Measurements from ENCODE around the gene ZNF136. TPM values are rescaled to one million over a fixed set of nuclear protein-coding genes. Genes with fewer than 3 reads are reported as not detected.

ZNF136 gene
- total and polyA plus RNA-seq, 2 of the 13 experiments (the other 11 are each of a cell fraction or from before 2014, with no cell fraction given), result 2.5 to 10.2 TPM

DNA sequence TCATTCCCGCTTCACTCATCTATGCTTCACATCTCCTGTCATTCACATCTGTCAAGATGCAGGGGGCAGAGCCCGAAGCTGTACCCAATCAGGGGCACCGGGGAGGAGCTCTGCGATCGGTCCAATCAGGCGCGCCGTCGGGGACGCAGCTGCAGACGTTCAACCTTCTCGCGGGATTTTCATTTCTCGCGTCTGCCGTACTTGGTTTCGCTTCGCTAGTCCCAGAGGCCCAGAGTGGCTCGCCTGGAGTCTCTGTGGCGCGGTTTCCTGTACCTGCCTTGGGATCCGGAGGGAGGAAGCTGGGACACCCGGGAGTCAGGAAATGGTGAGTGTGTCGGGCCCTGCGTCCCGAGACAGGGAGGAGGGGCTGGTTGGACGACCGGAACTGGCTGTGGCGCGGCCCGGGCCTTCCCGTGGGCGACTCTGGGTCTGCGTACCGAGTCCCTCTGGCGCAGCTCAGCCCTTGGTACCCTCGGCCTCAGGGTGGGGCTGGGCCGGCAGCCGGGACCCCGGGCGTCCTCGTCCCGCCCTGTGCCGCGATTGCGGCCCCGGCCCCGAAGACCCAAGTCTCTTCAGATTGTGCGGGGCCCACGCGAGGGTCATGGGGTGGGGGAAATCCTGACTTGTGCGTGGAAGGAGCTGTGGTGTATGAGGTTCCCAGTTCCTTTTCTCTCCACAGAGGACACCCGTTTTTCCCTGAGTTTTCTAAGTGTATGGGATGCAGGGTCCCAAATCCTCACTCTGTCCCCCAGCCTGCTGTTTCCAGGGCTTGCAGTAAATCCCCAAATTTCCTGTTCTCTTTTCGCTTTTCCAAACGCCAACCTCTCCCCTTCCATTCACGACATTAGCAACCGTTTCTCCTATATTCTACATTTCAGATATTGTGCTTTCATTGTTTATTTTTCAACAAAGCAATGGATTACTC is at the start of gene ZNF136 (continued):
- TF ChIP-seq, protein P1, sequence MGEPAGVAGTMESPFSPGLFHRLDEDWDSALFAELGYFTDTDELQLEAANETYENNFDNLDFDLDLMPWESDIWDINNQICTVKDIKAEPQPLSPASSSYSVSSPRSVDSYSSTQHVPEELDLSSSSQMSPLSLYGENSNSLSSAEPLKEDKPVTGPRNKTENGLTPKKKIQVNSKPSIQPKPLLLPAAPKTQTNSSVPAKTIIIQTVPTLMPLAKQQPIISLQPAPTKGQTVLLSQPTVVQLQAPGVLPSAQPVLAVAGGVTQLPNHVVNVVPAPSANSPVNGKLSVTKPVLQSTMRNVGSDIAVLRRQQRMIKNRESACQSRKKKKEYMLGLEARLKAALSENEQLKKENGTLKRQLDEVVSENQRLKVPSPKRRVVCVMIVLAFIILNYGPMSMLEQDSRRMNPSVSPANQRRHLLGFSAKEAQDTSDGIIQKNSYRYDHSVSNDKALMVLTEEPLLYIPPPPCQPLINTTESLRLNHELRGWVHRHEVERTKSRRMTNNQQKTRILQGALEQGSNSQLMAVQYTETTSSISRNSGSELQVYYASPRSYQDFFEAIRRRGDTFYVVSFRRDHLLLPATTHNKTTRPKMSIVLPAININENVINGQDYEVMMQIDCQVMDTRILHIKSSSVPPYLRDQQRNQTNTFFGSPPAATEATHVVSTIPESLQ (CRISPR knock-in tag; conservative IDR thresholded peaks at IDR 0.05), result no peak
- no peak for TF ChIP-seq PTBP1 (IDR thresholded peaks at IDR 0.05; ENCODE audit: low read depth, low read length, poor library complexity, severe bottlenecking)
- TF ChIP-seq EEA1 (CRISPR knock-in tag; IDR thresholded peaks at IDR 0.05; ENCODE audit: borderline replicate concordance), result no peak
- TF ChIP-seq, protein P2, sequence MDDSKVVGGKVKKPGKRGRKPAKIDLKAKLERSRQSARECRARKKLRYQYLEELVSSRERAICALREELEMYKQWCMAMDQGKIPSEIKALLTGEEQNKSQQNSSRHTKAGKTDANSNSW (CRISPR knock-in tag; IDR thresholded peaks at IDR 0.05; ENCODE audit: borderline replicate concordance), result peak; percentile 76; the same call in 1 of the 2 replicates
- no peak for TF ChIP-seq REL (CRISPR knock-in tag; conservative IDR thresholded peaks at IDR 0.05)
- TF ChIP-seq PRPF4 (IDR thresholded peaks at IDR 0.05; ENCODE audit: low read depth, low read length, poor library complexity, severe bottlenecking), result no peak
- TF ChIP-seq, protein P3, sequence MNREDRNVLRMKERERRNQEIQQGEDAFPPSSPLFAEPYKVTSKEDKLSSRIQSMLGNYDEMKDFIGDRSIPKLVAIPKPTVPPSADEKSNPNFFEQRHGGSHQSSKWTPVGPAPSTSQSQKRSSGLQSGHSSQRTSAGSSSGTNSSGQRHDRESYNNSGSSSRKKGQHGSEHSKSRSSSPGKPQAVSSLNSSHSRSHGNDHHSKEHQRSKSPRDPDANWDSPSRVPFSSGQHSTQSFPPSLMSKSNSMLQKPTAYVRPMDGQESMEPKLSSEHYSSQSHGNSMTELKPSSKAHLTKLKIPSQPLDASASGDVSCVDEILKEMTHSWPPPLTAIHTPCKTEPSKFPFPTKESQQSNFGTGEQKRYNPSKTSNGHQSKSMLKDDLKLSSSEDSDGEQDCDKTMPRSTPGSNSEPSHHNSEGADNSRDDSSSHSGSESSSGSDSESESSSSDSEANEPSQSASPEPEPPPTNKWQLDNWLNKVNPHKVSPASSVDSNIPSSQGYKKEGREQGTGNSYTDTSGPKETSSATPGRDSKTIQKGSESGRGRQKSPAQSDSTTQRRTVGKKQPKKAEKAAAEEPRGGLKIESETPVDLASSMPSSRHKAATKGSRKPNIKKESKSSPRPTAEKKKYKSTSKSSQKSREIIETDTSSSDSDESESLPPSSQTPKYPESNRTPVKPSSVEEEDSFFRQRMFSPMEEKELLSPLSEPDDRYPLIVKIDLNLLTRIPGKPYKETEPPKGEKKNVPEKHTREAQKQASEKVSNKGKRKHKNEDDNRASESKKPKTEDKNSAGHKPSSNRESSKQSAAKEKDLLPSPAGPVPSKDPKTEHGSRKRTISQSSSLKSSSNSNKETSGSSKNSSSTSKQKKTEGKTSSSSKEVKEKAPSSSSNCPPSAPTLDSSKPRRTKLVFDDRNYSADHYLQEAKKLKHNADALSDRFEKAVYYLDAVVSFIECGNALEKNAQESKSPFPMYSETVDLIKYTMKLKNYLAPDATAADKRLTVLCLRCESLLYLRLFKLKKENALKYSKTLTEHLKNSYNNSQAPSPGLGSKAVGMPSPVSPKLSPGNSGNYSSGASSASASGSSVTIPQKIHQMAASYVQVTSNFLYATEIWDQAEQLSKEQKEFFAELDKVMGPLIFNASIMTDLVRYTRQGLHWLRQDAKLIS (CRISPR knock-in tag; IDR thresholded peaks at IDR 0.05), result no peak
- TF ChIP-seq NCOA5 (CRISPR knock-in tag; IDR thresholded peaks at IDR 0.05), result no peak
- peak; percentile 51; the same call in 1 of the 2 replicates for TF ChIP-seq PITX1 (CRISPR knock-in tag; IDR thresholded peaks at IDR 0.05)
- TF ChIP-seq, protein P4, sequence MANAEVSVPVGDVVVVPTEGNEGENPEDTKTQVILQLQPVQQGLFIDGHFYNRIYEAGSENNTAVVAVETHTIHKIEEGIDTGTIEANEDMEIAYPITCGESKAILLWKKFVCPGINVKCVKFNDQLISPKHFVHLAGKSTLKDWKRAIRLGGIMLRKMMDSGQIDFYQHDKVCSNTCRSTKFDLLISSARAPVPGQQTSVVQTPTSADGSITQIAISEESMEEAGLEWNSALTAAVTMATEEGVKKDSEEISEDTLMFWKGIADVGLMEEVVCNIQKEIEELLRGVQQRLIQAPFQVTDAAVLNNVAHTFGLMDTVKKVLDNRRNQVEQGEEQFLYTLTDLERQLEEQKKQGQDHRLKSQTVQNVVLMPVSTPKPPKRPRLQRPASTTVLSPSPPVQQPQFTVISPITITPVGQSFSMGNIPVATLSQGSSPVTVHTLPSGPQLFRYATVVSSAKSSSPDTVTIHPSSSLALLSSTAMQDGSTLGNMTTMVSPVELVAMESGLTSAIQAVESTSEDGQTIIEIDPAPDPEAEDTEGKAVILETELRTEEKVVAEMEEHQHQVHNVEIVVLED (CRISPR knock-in tag; IDR thresholded peaks at IDR 0.05; ENCODE audit: borderline replicate concordance), result peak; percentile 94
- 0 out of 2 replicates have a peak, but pooled peaks have one; percentile 24 for TF ChIP-seq MIXL1 (CRISPR knock-in tag; IDR thresholded peaks at IDR 0.05)
- no peak for TF ChIP-seq ZNF317 (CRISPR knock-in tag; IDR thresholded peaks at IDR 0.05)
- TF ChIP-seq, protein P5, sequence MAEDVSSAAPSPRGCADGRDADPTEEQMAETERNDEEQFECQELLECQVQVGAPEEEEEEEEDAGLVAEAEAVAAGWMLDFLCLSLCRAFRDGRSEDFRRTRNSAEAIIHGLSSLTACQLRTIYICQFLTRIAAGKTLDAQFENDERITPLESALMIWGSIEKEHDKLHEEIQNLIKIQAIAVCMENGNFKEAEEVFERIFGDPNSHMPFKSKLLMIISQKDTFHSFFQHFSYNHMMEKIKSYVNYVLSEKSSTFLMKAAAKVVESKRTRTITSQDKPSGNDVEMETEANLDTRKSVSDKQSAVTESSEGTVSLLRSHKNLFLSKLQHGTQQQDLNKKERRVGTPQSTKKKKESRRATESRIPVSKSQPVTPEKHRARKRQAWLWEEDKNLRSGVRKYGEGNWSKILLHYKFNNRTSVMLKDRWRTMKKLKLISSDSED (CRISPR knock-in tag; IDR thresholded peaks at IDR 0.05), result no peak
- TF ChIP-seq, protein P6, sequence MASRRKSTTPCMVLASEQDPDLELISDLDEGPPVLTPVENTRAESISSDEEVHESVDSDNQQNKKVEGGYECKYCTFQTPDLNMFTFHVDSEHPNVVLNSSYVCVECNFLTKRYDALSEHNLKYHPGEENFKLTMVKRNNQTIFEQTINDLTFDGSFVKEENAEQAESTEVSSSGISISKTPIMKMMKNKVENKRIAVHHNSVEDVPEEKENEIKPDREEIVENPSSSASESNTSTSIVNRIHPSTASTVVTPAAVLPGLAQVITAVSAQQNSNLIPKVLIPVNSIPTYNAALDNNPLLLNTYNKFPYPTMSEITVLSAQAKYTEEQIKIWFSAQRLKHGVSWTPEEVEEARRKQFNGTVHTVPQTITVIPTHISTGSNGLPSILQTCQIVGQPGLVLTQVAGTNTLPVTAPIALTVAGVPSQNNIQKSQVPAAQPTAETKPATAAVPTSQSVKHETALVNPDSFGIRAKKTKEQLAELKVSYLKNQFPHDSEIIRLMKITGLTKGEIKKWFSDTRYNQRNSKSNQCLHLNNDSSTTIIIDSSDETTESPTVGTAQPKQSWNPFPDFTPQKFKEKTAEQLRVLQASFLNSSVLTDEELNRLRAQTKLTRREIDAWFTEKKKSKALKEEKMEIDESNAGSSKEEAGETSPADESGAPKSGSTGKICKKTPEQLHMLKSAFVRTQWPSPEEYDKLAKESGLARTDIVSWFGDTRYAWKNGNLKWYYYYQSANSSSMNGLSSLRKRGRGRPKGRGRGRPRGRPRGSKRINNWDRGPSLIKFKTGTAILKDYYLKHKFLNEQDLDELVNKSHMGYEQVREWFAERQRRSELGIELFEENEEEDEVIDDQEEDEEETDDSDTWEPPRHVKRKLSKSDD (CRISPR knock-in tag; IDR thresholded peaks at IDR 0.05; ENCODE audit: low read depth), result no peak
- TF ChIP-seq ZKSCAN8 (CRISPR knock-in tag; IDR thresholded peaks at IDR 0.05; ENCODE audit: borderline replicate concordance), result no peak
- no peak for TF ChIP-seq HMG20B (CRISPR knock-in tag; conservative IDR thresholded peaks at IDR 0.05)

Measured in HepG2 (cell line).